Stomach (tissue), 4 donors: ENCODE measurements around the gene UNC5A.

ENCODE experiments used
- POLR2A ChIP-seq, 4 donors: fragments of 450-650 bp; IDR thresholded peaks; one replicate each; pipeline ENCODE4 v1.6.1; 2016; ENCODE audit warnings: antibody characterized with exemption in 4 of 4, control low read depth in 2 of 4, mild to moderate bottlenecking in 1 of 4, moderate library complexity in 1 of 4
- TF ChIP-seq, protein P1 (sequence below), 7 experiments: fragments of 450-650 bp in 4 of 7; fragments of 200-600 bp in 3 of 7; sonication (generic) in 3 of 7; IDR thresholded peaks; one replicate each; pipeline ENCODE4 v1.5.1; 2016 to 2019; ENCODE audit warnings: antibody characterized with exemption in 7 of 7, control low read depth in 2 of 7, mild to moderate bottlenecking in 1 of 7

DNA sequence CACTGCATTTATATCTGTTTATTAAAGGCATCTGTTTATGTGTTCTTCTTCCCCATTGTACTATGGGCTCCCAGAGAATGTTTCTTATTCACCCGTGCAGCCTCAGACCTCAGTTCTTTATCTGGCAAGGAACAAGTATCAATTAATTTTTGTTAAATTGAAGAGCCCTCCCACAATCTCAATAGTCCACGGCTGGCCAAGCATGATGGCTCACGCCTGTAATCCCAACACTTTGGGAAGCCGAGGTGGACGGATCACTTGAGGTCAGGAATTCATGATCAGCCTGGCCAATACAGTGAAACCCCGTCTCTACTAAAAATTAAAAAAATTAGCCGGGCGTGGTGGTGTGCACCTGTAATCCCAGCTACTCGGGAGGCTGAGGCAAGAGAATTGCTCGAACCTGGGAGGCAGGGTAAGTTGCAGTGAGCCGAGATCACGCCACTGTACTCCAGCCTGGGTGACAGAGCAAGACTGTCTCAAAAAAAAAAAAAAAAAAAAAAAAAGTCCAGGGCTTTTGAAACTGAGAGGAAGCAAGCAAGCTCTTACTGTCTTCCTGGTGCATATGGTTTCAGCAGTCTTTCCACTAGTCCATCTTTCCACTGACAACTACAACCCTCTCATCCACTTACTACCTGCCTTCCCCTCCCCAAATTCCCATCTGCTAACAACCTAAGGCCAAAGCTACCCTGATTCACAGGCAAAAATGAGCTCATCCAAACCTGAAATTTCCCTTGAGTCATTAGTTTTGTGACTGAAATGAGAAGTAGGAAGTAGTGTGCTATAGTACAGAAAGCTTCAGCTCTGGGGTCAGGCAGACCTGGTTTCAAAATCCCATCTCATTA lies 91.1 kb downstream of the UNC5A start:
- TF ChIP-seq, protein P1, sequence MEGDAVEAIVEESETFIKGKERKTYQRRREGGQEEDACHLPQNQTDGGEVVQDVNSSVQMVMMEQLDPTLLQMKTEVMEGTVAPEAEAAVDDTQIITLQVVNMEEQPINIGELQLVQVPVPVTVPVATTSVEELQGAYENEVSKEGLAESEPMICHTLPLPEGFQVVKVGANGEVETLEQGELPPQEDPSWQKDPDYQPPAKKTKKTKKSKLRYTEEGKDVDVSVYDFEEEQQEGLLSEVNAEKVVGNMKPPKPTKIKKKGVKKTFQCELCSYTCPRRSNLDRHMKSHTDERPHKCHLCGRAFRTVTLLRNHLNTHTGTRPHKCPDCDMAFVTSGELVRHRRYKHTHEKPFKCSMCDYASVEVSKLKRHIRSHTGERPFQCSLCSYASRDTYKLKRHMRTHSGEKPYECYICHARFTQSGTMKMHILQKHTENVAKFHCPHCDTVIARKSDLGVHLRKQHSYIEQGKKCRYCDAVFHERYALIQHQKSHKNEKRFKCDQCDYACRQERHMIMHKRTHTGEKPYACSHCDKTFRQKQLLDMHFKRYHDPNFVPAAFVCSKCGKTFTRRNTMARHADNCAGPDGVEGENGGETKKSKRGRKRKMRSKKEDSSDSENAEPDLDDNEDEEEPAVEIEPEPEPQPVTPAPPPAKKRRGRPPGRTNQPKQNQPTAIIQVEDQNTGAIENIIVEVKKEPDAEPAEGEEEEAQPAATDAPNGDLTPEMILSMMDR (IDR thresholded peaks at IDR 0.05), result no peak
- TF ChIP-seq POLR2A (IDR thresholded peaks at IDR 0.05), result no peak
